OCI-LY1 (cell line): ENCODE results near the gene REV3L.

Experiments
- EZH2 ChIP-seq: fragments of 200-600 bp; sonication (generic), shearing (Covaris generic); IDR thresholded peaks from 2 replicates; pipeline ENCODE4 v1.8.0; 2017; ENCODE audit warnings: borderline replicate concordance, mixed run types, mild to moderate bottlenecking, antibody characterized with exemption, low read length, moderate library complexity, mixed read lengths
- TF ChIP-seq, protein P1 (sequence below): fragments of 200-600 bp; sonication (generic), shearing (Covaris generic); IDR thresholded peaks from 2 replicates; pipeline ENCODE4 v1.5.1; 2017; ENCODE audit warnings: mild to moderate bottlenecking, antibody characterized with exemption, low read length, moderate library complexity, mixed read lengths

DNA sequence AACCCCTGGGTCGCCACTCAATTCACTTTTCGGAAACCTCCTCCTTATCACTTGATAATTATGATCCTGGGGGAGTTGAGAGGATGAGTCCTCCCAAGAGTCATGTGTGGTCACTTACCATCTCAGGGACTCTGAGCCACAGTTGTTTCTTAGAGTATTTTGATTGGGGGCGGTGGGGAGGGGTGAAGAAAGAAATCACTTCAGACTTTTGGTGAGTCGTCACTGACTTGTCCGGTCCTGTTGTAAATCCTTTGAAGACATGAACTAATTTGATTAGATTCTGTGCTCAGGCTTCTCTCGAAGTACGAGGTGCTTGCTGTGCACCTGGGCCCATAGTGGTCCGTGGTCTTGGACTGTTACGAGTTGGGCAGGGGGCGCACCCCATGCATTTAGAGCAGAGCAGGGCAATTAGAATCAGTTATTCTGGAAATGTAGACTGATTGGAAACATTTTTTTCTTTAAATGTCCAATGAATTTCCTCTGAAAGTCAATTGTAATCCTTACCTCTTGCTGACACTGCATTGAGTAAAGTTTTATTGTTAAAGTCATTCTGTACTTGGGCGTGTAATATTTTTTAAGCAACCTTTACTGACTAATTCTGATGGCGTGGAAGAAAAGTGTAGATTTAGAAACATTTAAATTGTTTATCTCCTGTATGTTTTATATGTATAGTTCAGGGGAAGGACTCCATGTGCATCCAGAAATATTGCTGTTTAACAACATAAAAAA lies 222.3 kb downstream of the REV3L start:
- no peak for TF ChIP-seq EZH2
- TF ChIP-seq, protein P1, sequence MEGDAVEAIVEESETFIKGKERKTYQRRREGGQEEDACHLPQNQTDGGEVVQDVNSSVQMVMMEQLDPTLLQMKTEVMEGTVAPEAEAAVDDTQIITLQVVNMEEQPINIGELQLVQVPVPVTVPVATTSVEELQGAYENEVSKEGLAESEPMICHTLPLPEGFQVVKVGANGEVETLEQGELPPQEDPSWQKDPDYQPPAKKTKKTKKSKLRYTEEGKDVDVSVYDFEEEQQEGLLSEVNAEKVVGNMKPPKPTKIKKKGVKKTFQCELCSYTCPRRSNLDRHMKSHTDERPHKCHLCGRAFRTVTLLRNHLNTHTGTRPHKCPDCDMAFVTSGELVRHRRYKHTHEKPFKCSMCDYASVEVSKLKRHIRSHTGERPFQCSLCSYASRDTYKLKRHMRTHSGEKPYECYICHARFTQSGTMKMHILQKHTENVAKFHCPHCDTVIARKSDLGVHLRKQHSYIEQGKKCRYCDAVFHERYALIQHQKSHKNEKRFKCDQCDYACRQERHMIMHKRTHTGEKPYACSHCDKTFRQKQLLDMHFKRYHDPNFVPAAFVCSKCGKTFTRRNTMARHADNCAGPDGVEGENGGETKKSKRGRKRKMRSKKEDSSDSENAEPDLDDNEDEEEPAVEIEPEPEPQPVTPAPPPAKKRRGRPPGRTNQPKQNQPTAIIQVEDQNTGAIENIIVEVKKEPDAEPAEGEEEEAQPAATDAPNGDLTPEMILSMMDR: no peak
